ENCODE data around the gene KLHDC7A.

Gene KLHDC7A

DNA sequence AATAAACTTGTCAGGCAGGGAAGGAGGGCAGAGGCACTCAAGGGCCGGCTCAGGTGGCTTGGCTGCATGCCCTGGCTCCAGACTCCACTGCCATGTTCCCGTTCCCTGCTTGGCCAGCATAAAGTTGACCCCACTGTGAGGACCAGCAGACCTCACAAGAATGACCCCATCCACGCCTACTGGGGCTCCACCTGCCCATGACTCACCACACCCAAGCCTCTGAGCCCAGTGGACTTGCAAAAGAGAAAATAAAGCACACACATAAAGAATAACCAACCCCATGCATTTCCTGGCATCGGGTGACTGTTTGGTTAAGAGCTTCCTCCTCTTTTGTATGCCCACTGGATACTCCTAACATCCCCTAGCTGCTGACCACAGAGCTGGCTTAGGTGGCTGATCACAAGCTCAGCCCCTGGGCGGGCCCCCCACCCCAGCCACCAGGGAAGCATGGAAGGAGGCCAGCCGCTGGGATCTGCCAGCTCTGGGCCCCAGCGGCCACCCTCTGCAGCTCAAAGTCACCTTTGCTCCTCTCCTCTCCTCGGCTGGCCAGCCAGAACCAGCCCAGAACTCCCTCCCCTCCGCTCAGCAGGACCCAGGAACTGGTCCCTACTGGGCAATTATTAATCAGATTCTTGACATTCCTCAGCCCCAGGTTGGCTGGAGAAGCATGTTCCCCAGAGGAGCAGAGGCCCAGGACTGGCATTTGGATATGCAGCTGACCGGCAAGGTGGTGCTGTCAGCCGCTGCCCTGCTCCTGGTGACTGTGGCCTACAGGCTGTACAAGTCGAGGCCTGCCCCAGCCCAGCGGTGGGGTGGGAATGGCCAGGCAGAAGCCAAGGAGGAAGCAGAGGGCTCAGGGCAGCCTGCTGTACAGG is at the start of gene KLHDC7A:
TSS of gene KLHDC7A (plus strand) at position 616 of the 875 bp plus-strand sequence. CDS start at position 668, 52 bp downstream.
- no peak for DNase-seq (ENCODE audit: low read depth)
- H3K4me3 ChIP-seq (ENCODE audit: low read depth, low read length) = no peak within 1 kb of the TSS
- TF ChIP-seq CTCF (IDR thresholded peaks at IDR 0.05; ENCODE audit: low read depth, low read length, missing control alignments) = no peak

DNA sequence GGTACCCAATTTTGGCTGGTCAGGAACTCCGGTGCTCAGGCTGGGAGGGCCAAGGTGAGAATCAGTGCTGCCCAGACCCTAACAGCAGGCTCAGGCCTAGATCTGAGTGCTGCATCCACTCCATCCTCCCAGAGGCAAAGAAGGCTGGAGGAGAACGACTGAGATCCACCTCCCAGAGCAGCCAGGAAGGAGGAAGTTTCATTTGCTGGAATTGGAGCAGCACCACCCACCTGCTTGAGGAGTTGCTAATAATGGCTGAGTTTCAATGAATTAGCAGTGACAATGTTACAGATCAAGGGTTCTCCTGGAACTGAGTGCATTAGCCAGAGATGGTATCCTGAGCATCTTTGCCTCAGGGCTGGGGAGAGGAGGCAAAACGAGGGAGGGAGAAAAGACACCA is 46.7 kb upstream of the KLHDC7A start:
- DNase-seq (ENCODE audit: low read depth) = no peak
- no peak for TF ChIP-seq CTCF (IDR thresholded peaks at IDR 0.05; ENCODE audit: low read depth, low read length, missing control alignments)
- H3K4me3 ChIP-seq (ENCODE audit: low read depth, low read length) = no peak overlapping the region

- no peak for TF ChIP-seq CTCF (IDR thresholded peaks at IDR 0.05; ENCODE audit: low read depth, low read length, missing control alignments)
- DNase-seq (ENCODE audit: low read depth) = no peak
- no peak overlapping the region for H3K4me3 ChIP-seq (ENCODE audit: low read depth, low read length)
Observed at GRCh38 chr1:18440385-18441226, 40.1 kb upstream of the KLHDC7A start.

DNA sequence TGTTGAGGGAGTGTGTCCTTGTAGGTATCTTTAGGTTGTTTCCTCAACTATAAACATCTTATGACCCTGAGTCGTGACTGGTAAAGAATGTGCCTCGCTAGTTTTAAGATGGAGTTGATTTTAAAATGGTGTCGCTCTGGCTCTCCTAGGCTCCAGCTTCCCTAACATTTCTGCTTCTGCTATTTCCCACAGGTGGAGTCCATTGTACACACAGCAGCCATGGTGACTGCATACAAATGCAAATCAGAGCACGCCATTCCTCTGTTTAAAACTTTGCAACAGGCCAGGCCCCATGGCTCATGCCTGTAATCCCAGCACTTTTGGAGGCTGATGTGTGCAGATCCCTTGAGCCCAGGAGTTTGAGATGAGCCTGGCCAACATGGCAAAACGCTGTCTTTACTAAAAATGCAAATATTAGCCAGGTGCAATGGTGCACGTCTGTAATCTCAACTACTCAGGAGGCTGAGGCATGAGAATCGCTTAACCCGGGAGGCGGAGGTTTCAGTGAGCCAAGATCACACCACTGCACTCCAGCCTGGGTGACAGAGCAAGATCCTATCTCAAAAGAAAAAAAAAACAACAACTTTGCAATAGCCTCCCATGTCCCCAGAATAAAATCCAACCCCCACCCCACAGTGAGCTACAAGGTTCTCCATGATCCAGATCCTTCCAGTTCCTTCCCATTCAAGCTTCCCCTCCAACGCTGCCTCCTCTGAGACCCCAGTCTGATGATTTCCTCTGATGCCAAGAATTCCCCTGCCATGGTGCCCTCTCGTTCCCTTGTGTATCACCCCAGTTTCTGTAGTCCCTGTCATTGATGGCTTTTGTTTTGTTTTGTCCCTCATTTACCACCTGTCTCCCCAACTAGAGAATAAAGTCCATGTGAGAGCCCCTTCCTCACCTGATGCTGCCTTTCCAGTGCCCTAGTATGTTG is 36.9 kb upstream of the KLHDC7A start:
- TF ChIP-seq CTCF (IDR thresholded peaks at IDR 0.05; ENCODE audit: low read depth, low read length, missing control alignments) = no peak
- DNase-seq (ENCODE audit: low read depth) = no peak
- H3K4me3 ChIP-seq (ENCODE audit: low read depth, low read length) = no peak overlapping the region

GRCh38 chr1:18444563-18444962 is 36.2 kb upstream of the KLHDC7A start:
- DNase-seq (ENCODE audit: low read depth) = no peak
- no peak for TF ChIP-seq CTCF (IDR thresholded peaks at IDR 0.05; ENCODE audit: low read depth, low read length, missing control alignments)
- H3K4me3 ChIP-seq (ENCODE audit: low read depth, low read length) = no peak overlapping the region

GRCh38 chr1:18446751-18447150 is 34.0 kb upstream of the KLHDC7A start:
- DNase-seq (ENCODE audit: low read depth) = no peak
- H3K4me3 ChIP-seq (ENCODE audit: low read depth, low read length) = no peak overlapping the region
- TF ChIP-seq CTCF (IDR thresholded peaks at IDR 0.05; ENCODE audit: low read depth, low read length, missing control alignments) = no peak

Measured in GM12864 (cell line).